Thymus (tissue), 11 donors: Measurements from ENCODE around the gene FUNDC2. TPM values are rescaled to one million over a fixed set of nuclear protein-coding genes. Genes with fewer than 3 reads are reported as not detected.

Source experiments
- DNase-seq, 9 donors: peaks; one replicate each; pipeline ENCODE4 v3.0.0-alpha.2; 2013; ENCODE audit warnings: low spot score in 9 of 9, low read depth in 6 of 9, missing footprints in 1 of 9
- H3K27ac ChIP-seq, 2 donors: one replicate each; pipeline ENCODE4 v1.5.1; 2013; ENCODE audit warnings: control low read depth in 1 of 2, low read depth in 1 of 2, low read length in 1 of 2, mild to moderate bottlenecking in 1 of 2, moderate library complexity in 1 of 2
- H3K27me3 ChIP-seq, 2 donors: one replicate each; pipeline ENCODE4 v1.5.1; 2013; ENCODE audit warnings: low read length in 1 of 2; ENCODE audit not compliant: control insufficient read depth in 2 of 2, insufficient read depth in 1 of 2
- H3K36me3 ChIP-seq, 2 donors: one replicate each; pipeline ENCODE4 v1.5.1; 2013; ENCODE audit warnings: low read length in 1 of 2, mild to moderate bottlenecking in 1 of 2, moderate library complexity in 1 of 2; ENCODE audit not compliant: control insufficient read depth in 2 of 2, insufficient read depth in 2 of 2
- H3K4me1 ChIP-seq, 2 donors: one replicate each; pipeline ENCODE4 v1.5.1; 2013; ENCODE audit warnings: low read length in 2 of 2; ENCODE audit not compliant: control insufficient read depth in 2 of 2, insufficient read depth in 2 of 2
- H3K4me3 ChIP-seq, 2 donors: one replicate each; pipeline ENCODE4 v1.5.1; 2013; ENCODE audit warnings: low read length in 2 of 2, control low read depth in 1 of 2, mild to moderate bottlenecking in 1 of 2
- H3K9me3 ChIP-seq, 2 donors: one replicate each; pipeline ENCODE4 v1.5.1; 2013; ENCODE audit warnings: low read length in 1 of 2, mild to moderate bottlenecking in 1 of 2; ENCODE audit not compliant: control insufficient read depth in 2 of 2, insufficient read depth in 1 of 2
- WGBS: extraction: QIAGEN DNeasy Blood & Tissue Kit; methylation state at CpG from one replicate; pipeline ENCODE4 v1.1.7; 2013; 5-methylcytosine and 5-hydroxymethylcytosine counted together
- polyA plus RNA-seq: library from polyadenylated mRNA; stranded (reverse); fragments of 200-250 nt; gene quantifications from one replicate; pipeline ENCODE4 v1.2.3, GENCODE V29; 2013
- total RNA-seq: library from RNA; stranded (reverse); fragments of 120-200 nt; gene quantifications from one replicate; pipeline ENCODE4 v1.2.4, GENCODE V29; 2013
- donor health status: healthy.

The FUNDC2 gene
- total and polyA plus RNA-seq, 2 donors, result 107 to 122 TPM

- WGBS, result 98% methylated on average over 5 of the region's 5 CpGs
- Histone ChIP-seq H3K36me3 (peaks cover 0 to 4% of the 10 kb centered on the region in 2 donors), H3K4me1 (peaks cover 0 to 5% of the 10 kb centered on the region in 2 donors), H3K4me3 (no peak overlapping the region), H3K27me3 (no peaks in the 10 kb centered on the region), H3K9me3 (no peaks in the 10 kb centered on the region), H3K27ac (no peak overlapping the region)
- no peak for DNase-seq
Measured at GRCh38 chrX:155031657-155032056, 5.0 kb downstream of the FUNDC2 start.

GRCh38 chrX:155035688-155036087 lies 9.0 kb downstream of the FUNDC2 start:
- no peak for DNase-seq
- WGBS, result 97% methylated on average over 4 of the region's 4 CpGs

GRCh38 chrX:155046129-155046810 lies 19.6 kb downstream of the FUNDC2 start:
- no peaks in the 10 kb centered on the region for H3K9me3 ChIP-seq
- H3K4me3 ChIP-seq, result no peak overlapping the region
- H3K4me1 ChIP-seq, result no peaks in the 10 kb centered on the region
- peaks cover 8% of the 10 kb centered on the region in 2 donors for H3K36me3 ChIP-seq
- 94% methylated on average over 6 of the region's 6 CpGs for WGBS
- H3K27me3 ChIP-seq, result no peaks in the 10 kb centered on the region
- H3K27ac ChIP-seq, result no peak overlapping the region
- DNase-seq, result no peak

More at GRCh38 chrX:155035688-155036087, 9.0 kb downstream of the FUNDC2 start:
- no peak overlapping the region for H3K27ac ChIP-seq
- no peaks in the 10 kb centered on the region for H3K4me1 ChIP-seq
- H3K9me3 ChIP-seq, result no peaks in the 10 kb centered on the region
- H3K36me3 ChIP-seq, result peaks cover 0 to 4% of the 10 kb centered on the region in 2 donors
- H3K27me3 ChIP-seq, result no peaks in the 10 kb centered on the region
- no peak overlapping the region for H3K4me3 ChIP-seq

GRCh38 chrX:155046811-155047528 lies 20.3 kb downstream of the FUNDC2 start:
- Histone ChIP-seq H3K27me3 (no peaks in the 10 kb centered on the region), H3K4me1 (no peaks in the 10 kb centered on the region), H3K27ac (no peak overlapping the region), H3K4me3 (no peak overlapping the region), H3K9me3 (no peaks in the 10 kb centered on the region), H3K36me3 (peaks cover 8% of the 10 kb centered on the region in 2 donors)
- no peak for DNase-seq
- 83% methylated on average over 5 of the region's 5 CpGs for WGBS

GRCh38 chrX:155048977-155049619 lies 22.5 kb downstream of the FUNDC2 start:
- DNase-seq, result peak in 4 of 9 donors; percentile 30 to 60 (median 50)
- Histone ChIP-seq H3K27ac (no peak overlapping the region), H3K9me3 (no peaks in the 10 kb centered on the region), H3K36me3 (peaks cover 8 to 10% of the 10 kb centered on the region in 2 donors), H3K4me3 (no peak overlapping the region), H3K27me3 (no peaks in the 10 kb centered on the region), H3K4me1 (no peaks in the 10 kb centered on the region)
- 56% methylated on average over 9 of the region's 9 CpGs for WGBS

GRCh38 chrX:155052738-155053498 lies 26.3 kb downstream of the FUNDC2 start:
- H3K4me1 ChIP-seq, result peaks cover 0 to 4% of the 10 kb centered on the region in 2 donors
- no peak overlapping the region for H3K4me3 ChIP-seq
- WGBS, result 93% methylated on average over 5 of the region's 5 CpGs
- no peaks in the 10 kb centered on the region for H3K9me3 ChIP-seq
- DNase-seq, result no peak
- no peaks in the 10 kb centered on the region for H3K27me3 ChIP-seq
- peaks cover 0 to 10% of the 10 kb centered on the region in 2 donors for H3K36me3 ChIP-seq
- H3K27ac ChIP-seq, result no peak overlapping the region

- Histone ChIP-seq H3K27me3 (no peaks in the 10 kb centered on the region), H3K36me3 (peaks cover 0 to 10% of the 10 kb centered on the region in 2 donors), H3K4me3 (no peak overlapping the region), H3K9me3 (no peaks in the 10 kb centered on the region), H3K4me1 (peaks cover 0 to 4% of the 10 kb centered on the region in 2 donors), H3K27ac (no peak overlapping the region)
- 96% methylated on average over 3 of the region's 3 CpGs for WGBS
- DNase-seq, result no peak
Measured at GRCh38 chrX:155053656-155054055, 27.0 kb downstream of the FUNDC2 start.

- H3K9me3 ChIP-seq, result no peaks in the 10 kb centered on the region
- H3K27ac ChIP-seq, result no peak overlapping the region
- peaks cover 0 to 10% of the 10 kb centered on the region in 2 donors for H3K36me3 ChIP-seq
- DNase-seq, result no peak
- H3K4me3 ChIP-seq, result no peak overlapping the region
- no peaks in the 10 kb centered on the region for H3K27me3 ChIP-seq
- 95% methylated on average over 4 of the region's 4 CpGs for WGBS
- peaks cover 0 to 4% of the 10 kb centered on the region in 2 donors for H3K4me1 ChIP-seq
Measured at GRCh38 chrX:155054255-155054654, 27.6 kb downstream of the FUNDC2 start.
